GM18511 (cell line): ENCODE measurements around the gene RCN1.

Experiments used
- ATAC-seq: cut with Tn5 transposase; IDR thresholded peaks from one replicate; pipeline ENCODE4 v1.9.1; 2021; ENCODE audit warnings: mild to moderate bottlenecking, moderate library complexity; ENCODE audit not compliant: unreplicated experiment

RCN1 gene

GRCh38 chr11:32151027-32151426 lies 60.2 kb downstream of the RCN1 start:
- no peak for ATAC-seq

- ATAC-seq = no peak
Observed at GRCh38 chr11:32152216-32152615, 61.3 kb downstream of the RCN1 start.

- ATAC-seq = no peak
Observed at GRCh38 chr11:32152821-32153220, 61.9 kb downstream of the RCN1 start.

- ATAC-seq = peak; percentile 70
Observed at GRCh38 chr11:32153747-32154146, 62.9 kb downstream of the RCN1 start.

- ATAC-seq = peak; percentile 50
Observed at GRCh38 chr11:32154275-32154674, 63.4 kb downstream of the RCN1 start.
